Activated effector memory CD4-positive, alpha-beta T cell treated with Interleukin-2 at 50 U/mL for 16 hours (primary cell): Measurements from ENCODE around the gene TAF1D.
"Not testable (repeated sequence)": the region's sequence is repeated elsewhere in the genome, so short reads cannot be mapped to it uniquely, and the experiment has no call there.

Experiments
- DNase-seq: peaks from one replicate; pipeline ENCODE4 v3.0.0-alpha.2; 2020

Gene TAF1D

GRCh38 chr11:93746101-93746500 lies 4.8 kb upstream of the TAF1D start:
- DNase-seq, result no peak

DNA sequence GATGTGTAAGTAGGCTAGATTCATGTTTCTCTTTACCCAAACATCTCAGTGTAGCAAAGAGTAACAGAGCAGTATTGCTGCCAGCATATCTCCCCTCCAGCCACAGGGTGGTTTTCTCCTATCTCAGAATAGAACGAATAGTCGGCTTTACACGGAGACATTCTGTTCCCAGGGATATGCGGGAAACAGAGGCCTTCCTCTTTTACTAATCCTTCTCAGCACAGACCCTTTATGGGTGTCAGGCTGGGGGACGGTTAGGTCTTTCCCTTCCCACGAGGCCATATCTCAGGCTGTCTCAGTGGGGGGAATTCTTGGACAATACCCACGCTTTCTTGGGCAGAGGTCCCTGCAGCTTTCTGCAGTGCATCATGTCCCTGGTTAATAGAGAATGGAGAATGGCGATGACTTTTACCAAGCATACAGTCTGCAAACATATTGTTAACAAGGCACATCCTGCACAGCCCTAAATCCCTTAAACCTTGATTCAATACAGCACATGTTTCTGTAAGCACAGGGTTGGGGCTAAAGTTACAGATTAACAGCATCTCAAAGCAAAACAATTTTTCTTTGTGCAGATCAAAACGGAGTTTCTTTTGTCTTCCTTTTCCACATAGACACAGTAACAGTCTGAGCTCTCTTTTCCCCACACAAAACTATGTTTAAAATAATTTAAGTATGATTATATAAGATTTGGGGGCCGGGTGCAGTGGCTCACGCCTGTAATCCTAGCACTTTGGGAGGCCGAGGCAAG lies 3.9 kb upstream of the TAF1D start:
- not testable (repeated sequence) for DNase-seq

- no peak for DNase-seq
Measured at GRCh38 chr11:93744669-93745004, 3.3 kb upstream of the TAF1D start.

DNA sequence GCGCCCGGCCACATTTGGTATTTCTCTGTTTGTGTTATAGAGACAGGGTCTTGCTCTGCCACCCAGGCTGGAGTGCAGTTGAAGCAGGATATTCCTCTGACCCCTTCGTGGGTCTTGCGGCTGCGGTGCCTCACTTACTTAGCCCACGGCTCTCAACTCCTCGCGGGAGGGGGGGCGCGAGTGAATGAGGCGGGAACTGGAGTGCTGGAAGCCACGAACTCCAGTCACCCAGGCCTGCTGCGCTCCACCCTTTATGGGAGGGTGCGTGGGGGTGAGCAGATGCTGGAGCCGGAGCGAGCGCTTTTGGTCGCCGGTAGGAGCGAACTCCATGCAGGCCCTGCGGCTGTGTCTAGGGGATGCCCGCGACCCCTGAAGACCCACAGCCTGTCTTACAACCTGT lies 2.0 kb upstream of the TAF1D start:
- no peak for DNase-seq

- DNase-seq, result no peak
Measured at GRCh38 chr11:93741882-93742226, 559 bp upstream of the TAF1D start.

- peak; percentile 39 for DNase-seq
Measured at GRCh38 chr11:93740730-93741093, 583 bp downstream of the TAF1D start.

GRCh38 chr11:93740031-93740729 lies 1.1 kb downstream of the TAF1D start:
- DNase-seq, result no peak

DNA sequence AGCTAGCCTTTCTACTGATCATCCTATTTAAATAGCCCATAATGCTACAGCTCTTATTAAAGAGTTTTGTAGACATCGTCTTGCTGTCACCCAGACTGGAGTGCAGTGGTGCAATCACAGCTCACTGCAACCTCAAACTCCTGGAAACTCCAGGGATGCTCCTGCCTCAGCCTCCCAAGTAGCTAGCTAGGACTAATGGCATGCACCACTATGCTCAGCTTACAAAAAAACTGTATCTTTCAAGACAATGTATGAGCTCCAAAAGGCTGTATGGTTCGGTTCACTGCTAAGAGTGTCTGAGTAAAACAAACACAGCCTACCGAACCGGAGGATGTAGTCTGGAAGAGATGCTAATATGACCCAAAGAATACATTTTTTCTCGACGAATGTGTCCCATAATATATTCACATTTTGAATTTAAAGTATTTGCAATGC lies 2.6 kb downstream of the TAF1D start:
- DNase-seq, result no peak

- no peak for DNase-seq
Measured at GRCh38 chr11:93737904-93738612, 3.2 kb downstream of the TAF1D start.

DNA sequence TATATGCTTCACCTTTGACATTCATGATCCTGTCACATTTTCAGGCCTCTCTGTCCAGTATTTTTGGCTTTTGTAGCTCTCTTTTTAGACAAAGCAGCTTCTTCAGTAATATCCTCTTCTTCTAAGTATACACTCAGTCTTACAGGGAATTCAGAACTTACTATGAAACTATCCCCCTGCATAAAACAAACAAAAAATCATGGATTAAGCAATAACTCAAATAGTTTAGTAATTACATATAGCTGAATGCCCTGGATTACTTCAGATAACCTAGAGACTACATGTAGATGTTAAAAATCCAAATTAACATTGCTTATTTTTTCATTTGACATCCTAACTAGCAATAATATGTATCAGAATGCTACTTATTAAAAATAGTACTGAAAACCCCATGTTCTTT lies 5.2 kb downstream of the TAF1D start:
- no peak for DNase-seq

DNA sequence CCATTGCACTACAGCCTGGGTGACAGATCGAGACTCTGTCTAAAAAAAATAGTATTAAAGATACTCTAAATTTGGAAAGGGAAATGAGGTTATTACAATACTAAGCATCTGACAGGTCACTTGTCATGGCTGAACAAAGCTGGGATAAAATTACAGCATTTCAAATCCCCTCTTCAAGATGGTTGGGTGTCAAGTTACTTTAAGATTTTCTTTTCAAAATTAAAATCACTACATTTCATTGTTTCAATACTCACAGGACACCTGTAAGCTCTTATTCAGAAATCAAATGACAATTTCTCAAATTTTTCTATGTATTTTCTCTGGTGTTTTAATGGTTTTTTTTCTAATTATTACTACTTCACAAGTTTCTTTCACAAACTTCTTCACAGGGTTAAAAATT lies 5.7 kb downstream of the TAF1D start:
- DNase-seq, result no peak

- no peak for DNase-seq
Measured at GRCh38 chr11:93734427-93735222, 6.7 kb downstream of the TAF1D start.

DNA sequence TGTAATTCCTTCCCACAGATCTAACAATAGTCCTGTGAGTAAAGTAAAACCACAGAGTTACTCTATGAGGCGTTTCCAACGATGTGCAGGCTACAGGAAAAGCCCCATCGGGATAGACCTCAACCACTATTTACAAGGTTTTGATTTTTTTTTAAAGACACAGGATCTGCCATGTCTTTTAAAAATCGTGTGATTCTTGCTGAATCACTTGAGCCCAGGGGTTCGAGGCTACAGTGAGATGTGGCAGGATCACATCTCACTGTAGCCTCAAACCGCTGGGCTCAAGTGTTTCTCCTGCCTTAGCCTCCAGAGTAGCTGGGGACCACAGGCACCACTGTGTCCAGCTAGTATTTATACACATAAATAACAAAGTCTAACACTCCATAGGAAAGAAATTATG lies 7.8 kb downstream of the TAF1D start:
- DNase-seq, result no peak

- DNase-seq, result no peak
Measured at GRCh38 chr11:93732237-93732892, 8.9 kb downstream of the TAF1D start.

DNA sequence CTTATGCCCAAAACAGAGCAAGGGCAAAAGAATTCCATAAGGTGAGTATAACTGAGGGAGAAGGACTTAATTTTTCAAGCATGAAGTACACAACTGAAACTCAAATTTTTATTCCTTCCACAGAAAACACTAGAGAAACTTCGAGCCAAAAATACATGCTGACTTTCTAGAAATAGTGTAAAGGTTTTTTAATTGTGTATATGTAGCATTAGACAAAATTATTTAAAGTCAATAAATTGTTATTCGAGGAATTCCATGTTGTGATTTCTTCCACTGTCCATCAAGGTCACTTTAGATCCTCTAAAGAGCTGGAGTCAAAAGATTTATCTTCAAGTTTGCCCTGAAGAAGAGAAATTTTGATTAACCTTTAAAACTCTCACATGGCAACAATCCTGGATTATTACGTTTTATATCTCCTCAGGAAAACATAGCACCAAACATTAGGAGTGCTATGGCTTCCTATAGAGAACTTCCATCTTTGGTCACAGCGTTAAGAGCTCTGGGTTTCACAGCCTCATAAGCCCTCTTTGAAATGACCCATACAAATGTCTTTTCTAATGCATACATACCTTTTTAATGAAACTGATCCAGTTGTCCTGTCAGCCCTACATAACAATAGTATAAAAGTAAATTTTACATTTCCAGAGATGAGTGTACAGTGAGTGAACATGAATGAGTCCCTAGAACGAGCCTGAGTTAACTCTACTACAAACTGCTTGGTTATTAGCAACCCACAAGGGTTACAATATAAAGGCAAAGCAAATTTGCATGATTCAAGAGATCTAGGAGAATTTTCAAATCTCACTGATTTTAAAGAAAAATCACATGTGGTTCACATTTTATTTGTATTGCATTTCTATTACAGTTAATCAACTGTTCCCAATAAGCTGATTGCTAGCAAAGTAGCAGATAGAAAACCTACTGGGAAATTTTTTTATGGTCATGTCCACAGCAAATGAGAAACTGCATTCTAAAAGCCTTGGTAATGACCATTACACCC lies 10.9 kb downstream of the TAF1D start:
- no peak for DNase-seq

- no peak for DNase-seq
Measured at GRCh38 chr11:93729129-93729616, 12.1 kb downstream of the TAF1D start.

DNA sequence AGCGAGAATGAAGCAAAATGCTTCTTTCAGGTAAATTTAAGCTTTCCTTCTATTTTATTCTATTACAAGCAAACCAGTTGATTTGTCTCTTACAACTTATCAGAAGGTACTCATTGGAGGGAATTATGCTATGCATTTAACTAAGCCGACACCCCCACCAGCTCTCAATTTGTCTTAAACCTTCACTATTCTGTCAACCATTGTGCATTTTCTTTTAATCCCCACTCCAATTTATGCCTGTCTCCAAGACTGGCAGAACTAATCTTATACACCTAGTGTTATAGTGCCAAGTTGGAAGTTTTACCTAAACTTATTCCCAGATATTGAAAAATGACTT lies 12.5 kb downstream of the TAF1D start:
- DNase-seq, result no peak

- DNase-seq, result no peak
Measured at GRCh38 chr11:93727985-93728791, 13.1 kb downstream of the TAF1D start.

GRCh38 chr11:93724089-93724488 lies 17.2 kb downstream of the TAF1D start:
- no peak for DNase-seq

GRCh38 chr11:93720522-93720921 lies 20.8 kb downstream of the TAF1D start:
- no peak for DNase-seq

DNA sequence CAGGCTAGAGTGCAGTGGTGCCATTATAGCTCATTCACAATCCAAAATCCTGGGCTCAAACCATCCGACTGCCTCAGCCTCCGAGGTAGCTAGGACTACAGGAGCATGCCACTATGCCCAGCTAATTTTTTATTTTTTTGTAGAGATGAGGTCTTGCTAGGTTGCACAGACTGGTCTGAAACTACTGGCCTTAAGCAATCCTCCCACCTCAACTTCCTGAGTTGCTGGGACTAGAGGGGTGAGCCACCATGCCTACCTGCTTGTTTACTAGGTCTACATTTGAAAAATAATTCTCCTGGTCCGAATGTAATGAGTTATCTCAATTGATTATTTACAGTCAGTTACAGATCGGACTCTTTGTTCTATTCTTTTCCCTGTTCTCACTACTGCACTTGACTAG lies 22.0 kb downstream of the TAF1D start:
- no peak for DNase-seq
